Activated T-helper 9 cell treated with anti-CD3 and anti-CD28 coated beads, Interleukin-2, amount 50 U/mL, for 16 hours (primary cell): ENCODE data around the gene GTPBP1.

Experiments
- DNase-seq: peaks from one replicate; pipeline ENCODE4 v3.0.0-alpha.2; 2020; ENCODE audit warnings: low read depth

Gene GTPBP1

DNA sequence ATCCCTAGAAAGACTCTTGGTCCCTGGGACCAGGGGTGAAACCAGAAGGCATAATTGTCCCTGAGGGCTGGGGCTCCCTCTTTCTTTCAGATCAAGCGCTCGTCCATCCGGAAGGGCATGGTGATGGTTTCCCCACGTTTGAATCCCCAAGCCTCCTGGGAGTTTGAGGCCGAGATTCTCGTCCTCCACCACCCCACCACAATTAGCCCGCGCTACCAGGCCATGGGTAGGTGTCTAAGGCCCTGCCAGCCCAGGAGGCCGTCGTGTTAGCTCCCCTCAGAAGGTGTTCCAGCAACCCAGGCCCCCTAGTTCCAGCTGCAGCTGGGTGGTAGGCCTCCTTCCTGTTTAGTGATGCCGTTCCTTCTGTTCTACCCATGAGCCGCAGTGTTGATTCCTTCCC is 21.4 kb downstream of the GTPBP1 start:
- DNase-seq, result no peak

DNA sequence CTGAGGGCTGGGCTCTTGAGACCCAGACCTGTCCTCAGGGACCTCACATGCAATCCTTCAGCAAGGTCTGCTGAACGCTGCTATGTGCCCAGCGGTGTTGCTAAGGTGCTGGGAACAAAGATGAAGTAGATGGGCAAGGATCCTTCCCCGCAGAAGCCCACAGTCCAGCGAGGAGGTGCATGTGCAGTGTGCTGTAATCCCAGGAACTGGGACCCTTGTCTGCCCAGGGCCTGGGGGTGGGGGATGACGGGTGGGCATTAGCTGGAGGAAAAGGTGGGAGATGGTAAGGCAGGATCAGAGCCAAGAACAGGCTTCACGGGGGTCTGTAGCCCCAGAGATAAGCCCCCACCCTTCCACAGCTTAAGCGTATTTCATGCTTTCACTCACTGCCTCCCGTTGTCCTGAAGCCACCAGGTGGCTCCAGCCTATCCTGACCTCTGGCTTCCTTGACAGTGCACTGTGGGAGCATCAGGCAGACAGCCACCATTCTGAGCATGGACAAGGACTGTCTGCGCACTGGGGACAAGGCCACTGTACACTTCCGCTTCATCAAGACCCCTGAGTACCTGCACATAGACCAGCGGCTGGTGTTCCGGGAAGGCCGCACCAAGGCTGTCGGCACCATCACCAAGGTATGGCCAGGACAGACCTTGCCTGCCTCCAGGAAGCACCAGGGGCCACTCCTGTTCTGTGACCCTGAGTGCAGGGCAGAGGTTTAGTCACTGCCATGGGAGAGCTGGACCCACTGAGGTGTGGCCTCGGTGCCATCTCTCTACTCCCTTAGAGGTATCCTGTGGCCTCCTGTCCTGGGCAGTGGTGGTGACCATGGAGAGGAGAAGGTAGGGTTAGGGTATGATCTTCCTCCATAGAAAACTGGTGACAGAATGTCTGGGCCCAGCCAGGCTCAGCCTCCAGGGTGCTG is 22.0 kb downstream of the GTPBP1 start:
- DNase-seq, result no peak

DNA sequence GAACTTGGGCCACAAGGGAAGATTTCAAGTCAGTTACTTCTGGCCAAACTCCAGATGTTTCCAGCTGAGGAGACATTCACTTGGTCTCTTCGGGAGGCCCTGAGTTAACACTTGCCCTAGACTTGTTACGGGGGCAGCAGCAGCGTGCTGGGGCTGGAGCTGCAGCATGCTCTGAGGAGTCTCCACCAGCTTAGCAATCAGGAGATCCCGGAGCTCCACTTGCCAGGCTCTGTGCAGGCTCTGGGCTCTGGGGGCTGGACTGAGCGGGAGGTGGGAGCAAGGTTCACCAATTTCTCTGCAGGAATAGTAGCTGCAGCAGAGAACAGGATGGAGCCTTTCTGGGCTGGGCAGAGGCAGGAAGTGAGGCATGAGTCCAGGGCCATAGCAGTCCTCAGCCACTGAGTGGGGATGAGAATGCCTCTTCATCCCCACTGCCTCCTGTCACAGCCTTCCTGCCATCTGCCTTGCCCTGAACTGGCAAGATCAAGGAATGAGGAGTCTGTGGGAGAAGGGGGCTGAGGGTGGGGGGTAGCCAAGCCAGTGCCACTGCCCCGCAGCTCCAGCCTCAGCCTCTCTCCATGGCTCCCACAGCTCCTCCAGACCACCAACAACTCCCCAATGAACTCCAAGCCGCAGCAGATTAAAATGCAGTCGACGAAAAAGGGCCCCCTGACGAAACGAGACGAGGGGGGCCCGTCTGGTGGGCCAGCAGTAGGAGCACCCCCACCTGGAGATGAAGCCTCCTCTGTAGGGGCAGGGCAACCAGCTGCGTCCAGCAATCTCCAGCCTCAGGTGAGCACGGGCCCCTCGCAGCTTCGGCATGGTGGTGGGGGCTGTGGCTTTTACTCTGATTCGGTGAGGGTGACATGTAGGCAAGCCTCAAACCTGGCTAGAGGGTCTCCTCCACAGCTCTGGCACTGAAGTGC is 23.4 kb downstream of the GTPBP1 start:
- DNase-seq, result no peak

DNA sequence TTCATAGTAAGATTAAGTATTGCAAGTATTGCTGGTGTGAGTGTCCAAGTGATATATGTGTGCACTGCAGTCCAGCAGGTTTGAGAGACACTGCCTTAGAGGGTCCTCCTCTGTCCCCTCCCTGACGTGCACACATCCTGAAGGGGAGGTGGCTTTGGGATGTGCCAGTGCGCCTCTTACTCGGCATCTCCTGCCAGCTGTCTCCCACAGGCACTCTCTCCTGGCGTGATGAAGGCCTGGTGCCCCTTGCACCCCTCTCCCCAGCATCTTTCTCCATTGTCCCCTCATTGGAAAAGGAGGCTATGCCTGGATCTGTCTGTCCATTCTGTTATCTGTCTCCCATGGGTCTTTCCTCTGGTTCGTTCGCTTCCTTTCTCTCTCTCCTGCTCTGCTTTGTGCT is 24.2 kb downstream of the GTPBP1 start:
- DNase-seq, result no peak

DNA sequence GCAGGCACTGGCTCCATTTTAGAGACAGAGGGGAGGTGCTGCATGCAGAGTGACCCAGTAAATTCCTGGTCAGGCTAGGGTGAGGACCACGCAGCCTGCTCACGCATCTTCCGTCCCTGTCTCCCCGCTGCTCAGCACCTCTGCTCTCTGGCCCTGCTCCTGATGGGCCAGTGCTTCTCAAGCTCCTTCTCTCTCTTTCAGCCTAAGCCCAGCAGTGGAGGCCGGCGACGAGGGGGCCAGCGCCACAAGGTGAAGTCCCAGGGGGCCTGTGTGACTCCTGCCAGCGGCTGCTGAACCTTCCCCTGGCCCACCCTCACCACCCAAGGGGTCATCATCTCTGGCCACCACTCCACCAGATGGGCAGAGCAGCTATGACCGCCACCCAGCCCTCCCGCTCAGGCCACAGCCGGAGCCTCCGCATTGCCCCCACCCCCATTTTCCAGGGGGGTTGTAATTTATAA is 24.7 kb downstream of the GTPBP1 start:
- DNase-seq, result no peak

DNA sequence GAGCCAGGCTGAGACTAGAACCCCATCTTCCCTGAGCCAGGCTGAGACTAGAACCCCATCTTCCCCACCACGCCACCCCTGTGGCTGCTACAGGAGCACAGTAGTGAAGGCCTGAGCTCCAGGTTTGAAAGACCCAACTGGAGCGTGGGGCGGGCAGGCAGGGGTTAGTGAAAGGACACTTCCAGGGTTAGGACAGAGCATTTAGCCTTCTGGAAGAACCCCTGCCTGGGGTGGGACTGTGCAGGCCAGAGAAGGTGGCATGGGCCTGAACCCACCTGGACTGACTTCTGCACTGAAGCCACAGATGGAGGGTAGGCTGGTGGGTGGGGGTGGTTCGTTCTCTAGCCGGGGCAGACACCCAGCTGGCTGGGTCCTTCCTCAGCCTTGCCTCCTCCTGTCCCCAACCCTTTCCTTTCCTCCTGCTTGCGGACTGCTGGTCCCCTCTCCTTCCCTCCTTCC is 26.0 kb downstream of the GTPBP1 start:
- DNase-seq, result no peak

DNA sequence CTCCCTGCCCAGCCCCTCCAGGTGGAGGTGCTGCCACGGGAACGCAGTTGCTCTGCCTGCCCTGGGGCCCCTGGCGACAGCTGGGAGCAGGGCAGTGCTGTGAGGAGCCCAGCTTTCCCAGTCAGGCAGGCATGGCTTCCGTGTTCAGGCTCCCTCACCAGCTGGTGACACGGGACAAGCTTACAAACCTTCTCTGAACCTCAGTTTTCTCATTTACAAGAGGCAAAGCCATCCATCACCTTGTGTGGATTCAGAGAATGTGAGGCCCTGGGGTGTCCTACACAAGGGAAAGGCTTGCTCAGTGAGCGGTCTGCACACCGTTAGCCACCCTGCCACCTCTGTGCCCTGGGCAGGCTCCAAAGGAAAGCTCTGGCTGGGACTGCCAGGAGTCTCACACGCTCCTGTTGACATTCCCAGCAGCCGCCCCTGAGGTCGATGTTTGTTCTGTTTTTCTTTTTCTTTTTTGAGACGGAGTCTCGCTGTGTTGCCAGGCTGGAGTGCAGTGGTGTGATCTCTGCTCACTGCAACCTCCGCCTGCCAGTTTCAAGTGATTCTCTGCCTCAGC is 26.6 kb downstream of the GTPBP1 start:
- no peak for DNase-seq

DNA sequence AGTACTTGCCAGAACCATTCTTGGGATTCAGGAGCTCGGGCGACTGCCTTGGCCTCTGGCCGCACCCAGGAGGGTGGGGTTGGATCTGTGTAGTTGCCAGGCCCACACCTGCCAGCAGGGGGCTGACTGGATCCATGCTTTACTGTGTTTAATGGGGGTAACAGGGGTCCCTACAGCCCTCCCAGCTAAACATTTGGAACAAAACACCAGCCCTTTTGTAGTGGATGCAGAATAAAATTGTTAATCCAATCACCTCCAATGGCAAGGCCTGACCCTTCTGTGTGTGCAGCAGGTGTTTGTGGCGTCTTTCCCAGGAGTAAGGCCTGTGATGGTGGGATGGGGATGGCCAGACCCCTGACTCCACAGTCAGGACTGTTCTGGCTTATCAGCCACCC is 27.6 kb downstream of the GTPBP1 start:
- DNase-seq, result peak; percentile 41

DNA sequence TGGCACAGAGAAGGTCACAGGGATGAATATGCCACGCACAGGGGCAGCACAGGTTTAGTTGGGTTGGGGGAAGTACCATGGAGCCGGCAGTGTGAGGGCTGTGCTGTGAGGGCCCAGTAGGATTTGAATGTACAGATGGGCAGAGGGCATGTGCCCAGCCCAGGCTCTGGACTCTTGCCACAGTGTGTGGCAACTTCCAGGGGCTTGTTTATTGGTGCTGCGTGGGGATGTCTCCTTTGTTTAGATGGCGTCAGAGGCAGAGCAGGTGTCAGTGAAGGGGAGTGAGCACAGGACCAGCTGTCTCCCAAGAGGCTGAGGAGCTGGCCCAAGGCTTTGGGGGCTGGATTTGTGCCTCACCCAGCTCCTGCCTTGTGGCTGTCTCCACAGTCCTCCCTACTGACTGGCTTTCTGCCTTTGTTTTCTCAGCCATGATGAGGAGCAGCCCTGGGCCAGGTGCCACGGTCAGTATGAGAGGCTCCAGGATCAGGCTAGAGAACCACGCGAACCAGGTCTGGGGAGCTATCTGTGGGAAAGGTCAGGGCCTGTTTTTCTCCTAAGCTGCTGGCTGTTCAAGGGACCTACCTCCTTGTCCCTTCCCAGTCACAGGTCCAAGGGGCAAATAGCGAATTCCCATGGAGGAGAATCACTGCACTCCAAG is 28.1 kb downstream of the GTPBP1 start:
- no peak for DNase-seq

DNA sequence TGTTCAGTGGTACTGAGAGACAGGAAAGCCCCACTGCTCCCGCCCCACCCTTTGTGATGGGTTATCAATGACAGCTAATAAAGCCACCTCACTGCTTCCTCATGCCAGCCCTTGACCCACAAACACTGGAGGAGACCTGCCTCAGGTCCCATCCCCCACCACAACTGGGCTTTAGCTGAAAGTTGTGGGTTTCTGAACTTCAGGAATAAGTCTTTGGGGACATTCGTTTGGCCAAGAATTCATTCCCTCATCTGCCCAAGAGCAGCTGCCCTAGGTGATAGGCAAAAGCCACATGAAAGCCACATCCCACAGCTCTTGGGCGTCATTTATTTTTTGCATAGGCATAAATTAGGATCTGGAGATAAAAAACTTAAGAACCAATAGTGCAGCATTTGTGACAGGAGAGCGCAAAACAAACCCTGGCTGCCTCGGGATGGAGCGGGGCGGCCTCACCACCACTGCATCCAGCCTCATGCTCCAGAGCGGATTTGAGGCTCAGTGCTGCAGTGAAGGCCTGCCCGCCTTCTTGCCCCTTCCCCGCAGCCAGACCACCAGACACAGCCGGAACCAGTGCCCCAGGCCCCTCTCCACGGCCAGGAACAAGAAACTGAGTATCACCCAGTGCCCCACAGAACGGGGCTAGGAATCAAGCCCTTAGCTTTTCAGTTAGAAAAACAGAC is 28.8 kb downstream of the GTPBP1 start:
- DNase-seq, result no peak

DNA sequence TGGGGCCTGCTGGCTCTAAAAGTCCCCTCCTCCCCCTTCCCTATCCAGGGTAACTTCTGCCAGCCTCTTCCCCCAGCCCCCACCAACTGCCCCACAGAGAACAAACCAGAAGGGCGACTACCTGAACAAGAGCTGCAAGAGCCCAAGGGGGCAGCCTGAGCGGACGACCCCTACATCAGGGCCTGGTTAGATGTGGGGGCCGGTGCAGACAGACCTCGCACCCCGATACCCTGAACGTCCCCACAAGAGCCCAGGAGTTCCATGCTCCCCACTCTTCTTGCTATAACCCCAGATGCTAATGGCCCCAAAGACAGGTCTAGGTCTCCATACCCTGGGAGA is 29.4 kb downstream of the GTPBP1 start:
- no peak for DNase-seq

DNA sequence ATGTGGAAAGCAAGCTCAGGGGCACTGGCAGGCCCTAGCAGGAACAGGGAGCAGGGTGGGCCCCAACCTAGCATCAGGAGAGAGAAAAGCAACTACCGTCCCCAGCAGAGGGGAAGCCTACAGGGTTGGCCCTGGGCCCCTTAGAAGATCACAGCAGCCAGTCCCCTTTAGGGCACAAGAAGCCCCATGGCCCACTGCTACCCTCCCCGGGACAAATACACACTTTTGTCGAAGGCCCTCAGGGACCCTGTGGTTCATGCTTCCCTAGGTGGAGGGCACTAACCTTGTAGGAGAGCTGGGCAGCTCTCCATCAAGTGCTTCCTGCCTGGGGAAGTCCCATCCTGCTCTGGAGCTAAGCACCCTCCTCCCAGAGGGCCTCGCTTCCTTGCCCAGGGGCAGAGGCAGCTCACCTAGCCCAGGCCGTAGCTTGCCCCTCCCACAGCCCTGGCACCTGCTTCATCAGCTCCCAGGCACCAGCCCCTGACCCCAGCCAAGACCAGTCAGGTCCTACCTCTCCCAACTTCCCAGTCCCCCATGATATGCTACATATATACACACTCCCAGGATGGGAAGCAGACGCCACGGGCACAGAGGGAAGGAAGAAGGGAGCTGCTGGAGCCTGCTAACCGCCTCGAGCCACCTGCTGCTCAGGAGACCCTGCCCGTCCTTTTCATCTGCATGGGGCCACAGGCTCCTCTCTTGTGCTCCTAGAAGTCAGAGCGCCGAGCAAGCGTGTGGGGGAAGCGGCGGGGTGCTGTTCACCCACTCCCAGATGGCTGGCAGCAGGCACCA is 29.9 kb downstream of the GTPBP1 start:
- no peak for DNase-seq

DNA sequence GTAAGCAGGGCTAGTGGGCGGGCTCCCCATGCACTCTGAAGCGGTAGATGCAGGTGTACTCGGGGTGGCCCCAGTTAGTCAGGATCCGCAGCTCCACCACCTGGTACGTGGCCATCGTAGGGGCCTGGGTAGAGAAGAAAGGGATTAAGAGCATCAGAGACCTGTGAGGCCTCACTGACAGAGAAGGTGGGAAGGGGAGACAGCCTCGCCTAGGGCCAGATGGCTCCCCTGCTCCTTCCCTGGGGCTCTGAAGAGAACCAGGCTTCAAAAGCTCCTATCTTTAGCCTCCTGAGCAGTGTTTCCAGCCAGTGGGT is 30.5 kb downstream of the GTPBP1 start:
- no peak for DNase-seq

DNA sequence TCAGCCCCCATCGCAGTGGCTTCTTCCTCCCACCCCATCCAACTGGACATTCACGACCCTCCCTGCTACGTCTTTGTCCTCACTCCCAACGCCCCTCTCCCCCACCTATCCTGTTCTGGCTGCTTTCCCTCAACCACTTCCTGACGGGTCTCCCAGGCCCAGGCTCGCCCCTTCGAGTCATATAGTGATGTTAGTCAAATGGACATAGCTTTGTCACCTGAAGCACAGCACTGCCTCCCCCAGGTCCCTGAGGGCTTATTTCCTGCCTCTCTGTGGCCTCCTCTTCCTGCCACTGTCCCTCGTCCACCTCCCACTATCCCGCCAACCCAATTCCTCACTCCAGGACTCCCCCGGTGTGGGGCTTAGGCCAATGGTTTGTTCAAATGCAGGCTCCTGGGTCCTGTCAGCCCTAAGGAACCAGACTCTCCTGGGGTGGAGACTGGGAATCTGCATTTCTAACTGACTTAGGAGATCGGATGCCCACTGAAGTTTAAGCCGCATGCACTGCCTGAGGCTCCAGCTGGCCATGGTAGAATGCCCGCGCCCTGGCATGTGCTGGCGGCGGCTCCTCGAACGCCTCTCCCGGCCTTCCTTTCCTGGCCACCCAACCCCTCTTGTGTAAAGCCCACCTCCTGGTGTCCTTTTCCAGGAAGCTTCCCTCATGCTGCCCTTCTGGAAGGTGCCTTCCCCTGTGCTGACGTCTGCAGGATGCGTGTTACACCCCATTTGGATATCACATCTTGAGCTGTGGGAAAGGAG is 31.7 kb downstream of the GTPBP1 start:
- no peak for DNase-seq

DNA sequence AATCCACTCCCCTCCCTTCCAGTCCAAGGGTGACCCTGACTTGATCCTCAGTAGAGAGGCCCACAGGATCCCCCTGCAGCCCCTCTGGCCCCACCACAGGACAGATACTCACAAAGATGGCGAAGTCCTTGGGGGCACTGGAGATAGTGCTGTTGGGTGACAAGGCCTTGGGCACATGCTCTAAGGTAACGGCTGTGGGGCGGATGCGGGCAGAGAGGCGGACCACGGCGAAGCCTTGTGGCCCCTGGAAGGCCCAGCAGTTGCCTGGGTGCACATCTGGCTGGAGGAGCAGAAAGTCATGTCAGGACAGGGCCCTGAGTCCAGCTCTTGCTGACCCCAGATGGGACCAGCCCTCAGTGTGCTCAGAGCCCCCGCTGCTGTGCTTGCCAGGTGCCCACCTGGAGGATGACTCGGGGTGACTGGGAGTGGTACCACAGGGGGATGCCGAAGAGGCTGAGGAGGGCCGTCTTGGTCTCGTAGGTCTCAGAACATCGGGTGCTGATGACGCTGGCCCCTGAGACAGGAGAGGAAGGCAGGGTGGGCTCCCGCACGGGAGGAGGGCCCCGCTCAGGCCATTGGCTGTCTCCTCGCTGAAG is 32.8 kb downstream of the GTPBP1 start:
- DNase-seq, result no peak

DNA sequence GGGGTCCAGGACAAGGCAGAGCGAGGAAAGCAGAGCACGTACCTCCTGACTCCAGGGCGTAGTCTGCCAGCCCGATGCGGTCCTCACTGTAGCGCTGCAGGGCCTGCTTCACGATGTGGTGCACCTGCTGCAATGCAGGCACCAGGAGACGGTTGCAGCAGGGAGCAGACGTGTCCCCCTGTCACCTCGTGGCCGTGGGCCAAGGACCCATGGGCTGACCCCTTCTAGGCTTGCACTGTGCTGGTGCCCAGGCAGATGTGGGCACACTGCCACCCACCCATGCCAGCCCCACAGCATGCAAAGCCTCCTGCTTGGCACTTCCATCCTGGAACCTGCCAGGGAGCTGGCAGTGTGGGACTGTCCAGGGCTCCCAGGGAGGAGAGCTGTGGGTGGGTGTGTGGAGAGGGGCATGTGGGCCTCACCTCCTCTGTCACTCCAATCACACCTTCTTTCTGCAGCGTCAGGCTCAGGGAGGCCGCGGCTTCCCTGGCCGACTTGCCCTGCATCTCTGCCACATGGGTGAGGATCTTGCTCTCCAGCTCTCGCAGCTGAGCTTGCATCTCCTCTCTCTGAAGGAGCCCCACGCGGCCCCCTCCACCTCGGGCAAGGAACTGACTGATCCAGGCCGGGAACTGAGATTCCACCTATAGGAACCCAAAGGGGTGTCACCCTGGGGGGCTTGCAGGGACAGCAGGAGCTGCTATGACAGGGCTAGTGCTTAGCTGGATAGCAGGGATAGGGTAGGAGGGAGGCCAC is 33.7 kb downstream of the GTPBP1 start:
- no peak for DNase-seq

DNA sequence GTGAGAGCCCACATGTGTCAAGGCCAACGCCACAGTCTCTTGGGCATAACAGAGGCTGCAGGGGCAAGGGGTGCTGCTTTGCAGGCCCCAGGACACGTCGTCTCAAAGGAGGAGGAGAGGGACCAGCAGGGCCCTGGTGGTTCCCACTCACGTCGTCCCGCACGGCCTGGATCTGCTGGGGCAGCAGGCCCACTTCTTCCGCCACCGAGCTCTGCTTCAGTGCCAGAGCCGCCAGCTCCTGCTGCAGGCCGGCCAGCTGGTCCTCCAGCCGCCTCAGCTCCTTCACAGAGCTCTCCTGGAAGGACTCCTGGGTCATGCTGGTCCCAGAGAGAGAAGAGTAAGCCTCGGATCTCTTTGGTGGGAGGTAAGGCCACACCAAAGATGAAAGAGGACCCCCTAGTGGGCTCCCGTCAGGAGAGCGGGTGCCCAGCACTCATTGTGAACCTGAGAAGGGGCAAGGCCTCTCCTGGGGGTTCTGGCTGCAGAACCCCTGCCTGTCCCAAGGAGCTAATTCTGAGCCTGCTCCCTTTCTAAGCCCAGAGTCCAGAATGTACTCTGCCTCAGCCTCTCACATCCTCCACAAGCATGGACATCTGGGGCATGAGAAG is 34.5 kb downstream of the GTPBP1 start:
- DNase-seq, result no peak

DNA sequence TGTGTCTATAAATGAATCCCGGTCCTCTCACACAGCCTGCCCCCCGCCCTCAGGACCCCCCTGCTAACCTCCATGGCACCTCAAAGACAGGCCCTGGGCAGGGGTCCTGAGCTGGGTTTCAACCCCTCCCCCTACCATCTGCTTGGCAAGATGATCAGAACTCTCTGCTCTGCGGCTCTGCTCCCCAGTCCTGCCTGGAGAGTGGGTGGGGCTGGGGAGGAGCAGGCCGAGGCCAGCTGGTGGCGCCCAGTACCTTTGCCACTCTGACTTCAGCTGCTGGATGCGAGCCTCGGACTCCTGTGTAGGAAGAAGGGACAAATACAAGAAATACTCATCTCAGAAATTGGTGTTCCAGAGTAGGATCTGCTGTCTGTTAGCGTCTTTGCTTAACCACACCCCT is 35.0 kb downstream of the GTPBP1 start:
- DNase-seq, result no peak

DNA sequence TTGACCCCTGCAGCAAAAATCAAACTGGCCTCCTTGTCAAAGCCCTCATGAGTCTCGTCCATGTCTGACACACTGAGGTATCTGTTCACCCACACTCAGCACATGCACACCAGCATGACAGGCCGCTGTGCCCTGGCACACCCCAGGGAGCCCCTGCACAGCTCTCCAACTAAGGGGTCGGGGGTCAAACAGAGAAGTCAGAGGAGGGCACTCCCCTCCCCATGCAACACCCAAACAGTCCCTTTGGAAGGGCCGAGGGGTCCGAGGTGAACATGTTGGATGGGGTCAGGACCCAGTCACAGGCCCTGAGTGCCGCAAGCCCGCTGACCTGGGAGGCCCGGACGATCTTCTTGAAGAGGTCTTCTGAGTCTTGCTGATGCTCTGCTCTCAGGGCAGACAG is 35.4 kb downstream of the GTPBP1 start:
- DNase-seq, result no peak
